Measurements from ENCODE around the gene ZNF619. TPM values are rescaled to one million over a fixed set of nuclear protein-coding genes. Genes with fewer than 3 reads are reported as not detected.
A peak's percentile ranks its signal among the peaks of the same experiment; 100 is the strongest.

The ZNF619 gene
- total RNA-seq, 4 donors from 2014 or later: 3.9 to 8.1 (median 4.6) TPM

- no peak overlapping the region for H3K27ac ChIP-seq
- peaks cover 0 to 62% (median 4%) of the 10 kb centered on the region in 3 donors for H3K36me3 ChIP-seq
- WGBS, 2 donors: 48 to 62% methylated on average over 5 of the region's 5 CpGs
- H3K9me3 ChIP-seq: no peaks in the 10 kb centered on the region
- H3K27me3 ChIP-seq: no peaks in the 10 kb centered on the region
- H3K4me1 ChIP-seq: no peaks in the 10 kb centered on the region
- DNase-seq (ENCODE audit: low spot score in 2 of 2): no peak
- TF ChIP-seq EP300 (IDR thresholded peaks at IDR 0.05) (no peak), CTCF (IDR thresholded peaks at IDR 0.05) (no peak), POLR2A (IDR thresholded peaks at IDR 0.05) (no peak)
- no peak overlapping the region for H3K4me3 ChIP-seq
Measured at GRCh38 chr3:40516201-40516600, 39.3 kb downstream of the ZNF619 start.

GRCh38 chr3:40518067-40518466 is 41.1 kb downstream of the ZNF619 start:
- H3K4me3 ChIP-seq: no peak overlapping the region
- H3K27me3 ChIP-seq: no peaks in the 10 kb centered on the region
- no peak overlapping the region for H3K27ac ChIP-seq
- 91 to 95% methylated on average over 1 of the region's 1 CpG for WGBS, 2 donors
- TF ChIP-seq POLR2A (IDR thresholded peaks at IDR 0.05) (no peak), CTCF (IDR thresholded peaks at IDR 0.05) (no peak), EP300 (IDR thresholded peaks at IDR 0.05) (no peak)
- no peaks in the 10 kb centered on the region for H3K4me1 ChIP-seq
- peaks cover 0 to 45% (median 0%) of the 10 kb centered on the region in 3 donors for H3K36me3 ChIP-seq
- no peak for DNase-seq (ENCODE audit: low spot score in 2 of 2)
- no peaks in the 10 kb centered on the region for H3K9me3 ChIP-seq

- TF ChIP-seq POLR2A (IDR thresholded peaks at IDR 0.05) (no peak), EP300 (IDR thresholded peaks at IDR 0.05) (no peak), CTCF (IDR thresholded peaks at IDR 0.05) (no peak)
- DNase-seq (ENCODE audit: low spot score in 2 of 2): no peak
- Histone ChIP-seq H3K4me3 (no peak overlapping the region), H3K9me3 (no peaks in the 10 kb centered on the region), H3K27ac (no peak overlapping the region), H3K4me1 (peaks cover 0 to under 1% (median 0%) of the 10 kb centered on the region in 4 donors), H3K36me3 (peaks cover 0 to 39% (median 0%) of the 10 kb centered on the region in 3 donors), H3K27me3 (no peaks in the 10 kb centered on the region)
- WGBS, 2 donors: 86 to 92% methylated on average over 1 of the region's 1 CpG
Measured at GRCh38 chr3:40518848-40519247, 41.9 kb downstream of the ZNF619 start.

GRCh38 chr3:40521254-40521653 is 44.3 kb downstream of the ZNF619 start:
- no peak for TF ChIP-seq EP300 (IDR thresholded peaks at IDR 0.05)
- TF ChIP-seq POLR2A (IDR thresholded peaks at IDR 0.05): no peak
- no peak for TF ChIP-seq CTCF (IDR thresholded peaks at IDR 0.05)
- no peaks in the 10 kb centered on the region for H3K27me3 ChIP-seq
- 94 to 97% methylated on average over 3 of the region's 3 CpGs for WGBS, 2 donors
- H3K36me3 ChIP-seq: peaks cover 0 to 18% (median 0%) of the 10 kb centered on the region in 3 donors
- H3K9me3 ChIP-seq: no peaks in the 10 kb centered on the region
- H3K27ac ChIP-seq: no peak overlapping the region
- no peak for DNase-seq (ENCODE audit: low spot score in 2 of 2)
- H3K4me3 ChIP-seq: no peak overlapping the region
- peaks cover 0 to 15% (median 7%) of the 10 kb centered on the region in 4 donors for H3K4me1 ChIP-seq

- no peaks in the 10 kb centered on the region for H3K9me3 ChIP-seq
- TF ChIP-seq CTCF (IDR thresholded peaks at IDR 0.05) (no peak), POLR2A (IDR thresholded peaks at IDR 0.05) (no peak), EP300 (IDR thresholded peaks at IDR 0.05) (no peak)
- H3K4me3 ChIP-seq: no peak overlapping the region
- DNase-seq (ENCODE audit: low spot score in 2 of 2): no peak
- H3K27ac ChIP-seq: peak overlapping the region in 3 of 4 donors; percentile 91 to 95 (median 93)
- peaks cover 0 to 24% (median 7%) of the 10 kb centered on the region in 4 donors for H3K4me1 ChIP-seq
- WGBS, 2 donors: 52 to 63% methylated on average over 2 of the region's 2 CpGs
- H3K36me3 ChIP-seq: peaks cover 0 to 29% (median 0%) of the 10 kb centered on the region in 3 donors
- H3K27me3 ChIP-seq: no peaks in the 10 kb centered on the region
Measured at GRCh38 chr3:40523781-40524180, 46.9 kb downstream of the ZNF619 start.

All from tibial nerve (tissue), 4 donors.